ENCODE results near the gene CCND3. TPM values are rescaled to one million over a fixed set of nuclear protein-coding genes. Genes with fewer than 3 reads are reported as not detected.

The CCND3 gene
- total and polyA plus RNA-seq, 2 experiments from 2014 or later, result 19.7 to 30.9 TPM

DNA sequence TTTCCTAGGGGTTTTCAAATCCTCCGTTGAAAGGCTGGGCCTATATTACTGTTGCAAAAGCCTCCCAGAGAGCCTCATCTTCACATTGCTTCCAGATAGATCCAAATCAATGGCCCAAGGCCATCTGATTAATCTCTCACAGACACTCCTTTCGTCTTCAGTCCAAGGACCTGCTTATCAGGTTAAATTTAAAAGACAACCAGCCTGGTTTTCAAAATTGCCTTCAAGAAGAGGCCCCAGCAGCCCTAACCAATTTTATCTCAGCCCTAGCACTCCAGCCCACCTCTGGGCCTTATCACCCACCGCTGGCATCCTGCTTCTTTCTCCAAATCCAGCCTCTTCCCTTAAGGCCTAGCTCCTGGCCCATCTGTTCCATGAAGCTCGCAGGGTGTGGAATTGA, 15.5 kb upstream of the CCND3 start:
- Histone ChIP-seq H2AFZ (peak overlapping the region; percentile 38; the same call in 1 of the 2 replicates), H3F3A (replicated peaks; ENCODE audit: low read depth) (no peaks in the 10 kb centered on the region), H3K4me3 (no peak overlapping the region), H3K9me2 (ENCODE audit: insufficient read depth) (0 out of 2 replicates have a peak, but pooled peaks cover 6% of the 10 kb centered on the region), H3K4me2 (no peak overlapping the region), H3K79me2 (replicated peaks; ENCODE audit: insufficient read depth) (no peaks in the 10 kb centered on the region), H3K4me1 (ENCODE audit: insufficient read depth) (no peaks in the 10 kb centered on the region), H3K27me3 (ENCODE audit: insufficient read depth) (no peaks in the 10 kb centered on the region), H3K27ac (ENCODE audit: low read depth) (no peak overlapping the region), H4K20me1 (replicated peaks; ENCODE audit: insufficient read depth) (no peaks in the 10 kb centered on the region), H3K36me3 (ENCODE audit: insufficient read depth) (no peaks in the 10 kb centered on the region)
- no peak for TF ChIP-seq EZH2 (IDR thresholded peaks at IDR 0.05; ENCODE audit: low read depth, unreplicated experiment)
- no peak for TF ChIP-seq CREB1 (CRISPR knock-in tag; IDR thresholded peaks at IDR 0.05; ENCODE audit: low read depth)
- TF ChIP-seq, protein P1, sequence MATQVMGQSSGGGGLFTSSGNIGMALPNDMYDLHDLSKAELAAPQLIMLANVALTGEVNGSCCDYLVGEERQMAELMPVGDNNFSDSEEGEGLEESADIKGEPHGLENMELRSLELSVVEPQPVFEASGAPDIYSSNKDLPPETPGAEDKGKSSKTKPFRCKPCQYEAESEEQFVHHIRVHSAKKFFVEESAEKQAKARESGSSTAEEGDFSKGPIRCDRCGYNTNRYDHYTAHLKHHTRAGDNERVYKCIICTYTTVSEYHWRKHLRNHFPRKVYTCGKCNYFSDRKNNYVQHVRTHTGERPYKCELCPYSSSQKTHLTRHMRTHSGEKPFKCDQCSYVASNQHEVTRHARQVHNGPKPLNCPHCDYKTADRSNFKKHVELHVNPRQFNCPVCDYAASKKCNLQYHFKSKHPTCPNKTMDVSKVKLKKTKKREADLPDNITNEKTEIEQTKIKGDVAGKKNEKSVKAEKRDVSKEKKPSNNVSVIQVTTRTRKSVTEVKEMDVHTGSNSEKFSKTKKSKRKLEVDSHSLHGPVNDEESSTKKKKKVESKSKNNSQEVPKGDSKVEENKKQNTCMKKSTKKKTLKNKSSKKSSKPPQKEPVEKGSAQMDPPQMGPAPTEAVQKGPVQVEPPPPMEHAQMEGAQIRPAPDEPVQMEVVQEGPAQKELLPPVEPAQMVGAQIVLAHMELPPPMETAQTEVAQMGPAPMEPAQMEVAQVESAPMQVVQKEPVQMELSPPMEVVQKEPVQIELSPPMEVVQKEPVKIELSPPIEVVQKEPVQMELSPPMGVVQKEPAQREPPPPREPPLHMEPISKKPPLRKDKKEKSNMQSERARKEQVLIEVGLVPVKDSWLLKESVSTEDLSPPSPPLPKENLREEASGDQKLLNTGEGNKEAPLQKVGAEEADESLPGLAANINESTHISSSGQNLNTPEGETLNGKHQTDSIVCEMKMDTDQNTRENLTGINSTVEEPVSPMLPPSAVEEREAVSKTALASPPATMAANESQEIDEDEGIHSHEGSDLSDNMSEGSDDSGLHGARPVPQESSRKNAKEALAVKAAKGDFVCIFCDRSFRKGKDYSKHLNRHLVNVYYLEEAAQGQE (IDR thresholded peaks at IDR 0.05; ENCODE audit: unreplicated experiment), result no peak
- no peak for TF ChIP-seq EZH2phosphoT487 (IDR thresholded peaks at IDR 0.05; ENCODE audit: unreplicated experiment)
- no peak for TF ChIP-seq ZNF331 (CRISPR knock-in tag; IDR thresholded peaks at IDR 0.05; ENCODE audit: low read depth)
- TF ChIP-seq POLR2AphosphoS5 (IDR thresholded peaks at IDR 0.05; ENCODE audit: low read depth), result no peak
- TF ChIP-seq, protein P2, sequence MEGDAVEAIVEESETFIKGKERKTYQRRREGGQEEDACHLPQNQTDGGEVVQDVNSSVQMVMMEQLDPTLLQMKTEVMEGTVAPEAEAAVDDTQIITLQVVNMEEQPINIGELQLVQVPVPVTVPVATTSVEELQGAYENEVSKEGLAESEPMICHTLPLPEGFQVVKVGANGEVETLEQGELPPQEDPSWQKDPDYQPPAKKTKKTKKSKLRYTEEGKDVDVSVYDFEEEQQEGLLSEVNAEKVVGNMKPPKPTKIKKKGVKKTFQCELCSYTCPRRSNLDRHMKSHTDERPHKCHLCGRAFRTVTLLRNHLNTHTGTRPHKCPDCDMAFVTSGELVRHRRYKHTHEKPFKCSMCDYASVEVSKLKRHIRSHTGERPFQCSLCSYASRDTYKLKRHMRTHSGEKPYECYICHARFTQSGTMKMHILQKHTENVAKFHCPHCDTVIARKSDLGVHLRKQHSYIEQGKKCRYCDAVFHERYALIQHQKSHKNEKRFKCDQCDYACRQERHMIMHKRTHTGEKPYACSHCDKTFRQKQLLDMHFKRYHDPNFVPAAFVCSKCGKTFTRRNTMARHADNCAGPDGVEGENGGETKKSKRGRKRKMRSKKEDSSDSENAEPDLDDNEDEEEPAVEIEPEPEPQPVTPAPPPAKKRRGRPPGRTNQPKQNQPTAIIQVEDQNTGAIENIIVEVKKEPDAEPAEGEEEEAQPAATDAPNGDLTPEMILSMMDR (conservative IDR thresholded peaks at IDR 0.05; ENCODE audit: low read depth in 2 of 2), result no peak
- no peak for TF ChIP-seq NANOG (IDR thresholded peaks at IDR 0.05; ENCODE audit: borderline replicate concordance)
- no peak for TF ChIP-seq JUNB (IDR thresholded peaks at IDR 0.05; ENCODE audit: unreplicated experiment)
- no peak for TF ChIP-seq ZNF114 (CRISPR knock-in tag; IDR thresholded peaks at IDR 0.05)
- no peak for TF ChIP-seq STAT1 (IDR thresholded peaks at IDR 0.05; ENCODE audit: unreplicated experiment)
- TF ChIP-seq, protein P3, sequence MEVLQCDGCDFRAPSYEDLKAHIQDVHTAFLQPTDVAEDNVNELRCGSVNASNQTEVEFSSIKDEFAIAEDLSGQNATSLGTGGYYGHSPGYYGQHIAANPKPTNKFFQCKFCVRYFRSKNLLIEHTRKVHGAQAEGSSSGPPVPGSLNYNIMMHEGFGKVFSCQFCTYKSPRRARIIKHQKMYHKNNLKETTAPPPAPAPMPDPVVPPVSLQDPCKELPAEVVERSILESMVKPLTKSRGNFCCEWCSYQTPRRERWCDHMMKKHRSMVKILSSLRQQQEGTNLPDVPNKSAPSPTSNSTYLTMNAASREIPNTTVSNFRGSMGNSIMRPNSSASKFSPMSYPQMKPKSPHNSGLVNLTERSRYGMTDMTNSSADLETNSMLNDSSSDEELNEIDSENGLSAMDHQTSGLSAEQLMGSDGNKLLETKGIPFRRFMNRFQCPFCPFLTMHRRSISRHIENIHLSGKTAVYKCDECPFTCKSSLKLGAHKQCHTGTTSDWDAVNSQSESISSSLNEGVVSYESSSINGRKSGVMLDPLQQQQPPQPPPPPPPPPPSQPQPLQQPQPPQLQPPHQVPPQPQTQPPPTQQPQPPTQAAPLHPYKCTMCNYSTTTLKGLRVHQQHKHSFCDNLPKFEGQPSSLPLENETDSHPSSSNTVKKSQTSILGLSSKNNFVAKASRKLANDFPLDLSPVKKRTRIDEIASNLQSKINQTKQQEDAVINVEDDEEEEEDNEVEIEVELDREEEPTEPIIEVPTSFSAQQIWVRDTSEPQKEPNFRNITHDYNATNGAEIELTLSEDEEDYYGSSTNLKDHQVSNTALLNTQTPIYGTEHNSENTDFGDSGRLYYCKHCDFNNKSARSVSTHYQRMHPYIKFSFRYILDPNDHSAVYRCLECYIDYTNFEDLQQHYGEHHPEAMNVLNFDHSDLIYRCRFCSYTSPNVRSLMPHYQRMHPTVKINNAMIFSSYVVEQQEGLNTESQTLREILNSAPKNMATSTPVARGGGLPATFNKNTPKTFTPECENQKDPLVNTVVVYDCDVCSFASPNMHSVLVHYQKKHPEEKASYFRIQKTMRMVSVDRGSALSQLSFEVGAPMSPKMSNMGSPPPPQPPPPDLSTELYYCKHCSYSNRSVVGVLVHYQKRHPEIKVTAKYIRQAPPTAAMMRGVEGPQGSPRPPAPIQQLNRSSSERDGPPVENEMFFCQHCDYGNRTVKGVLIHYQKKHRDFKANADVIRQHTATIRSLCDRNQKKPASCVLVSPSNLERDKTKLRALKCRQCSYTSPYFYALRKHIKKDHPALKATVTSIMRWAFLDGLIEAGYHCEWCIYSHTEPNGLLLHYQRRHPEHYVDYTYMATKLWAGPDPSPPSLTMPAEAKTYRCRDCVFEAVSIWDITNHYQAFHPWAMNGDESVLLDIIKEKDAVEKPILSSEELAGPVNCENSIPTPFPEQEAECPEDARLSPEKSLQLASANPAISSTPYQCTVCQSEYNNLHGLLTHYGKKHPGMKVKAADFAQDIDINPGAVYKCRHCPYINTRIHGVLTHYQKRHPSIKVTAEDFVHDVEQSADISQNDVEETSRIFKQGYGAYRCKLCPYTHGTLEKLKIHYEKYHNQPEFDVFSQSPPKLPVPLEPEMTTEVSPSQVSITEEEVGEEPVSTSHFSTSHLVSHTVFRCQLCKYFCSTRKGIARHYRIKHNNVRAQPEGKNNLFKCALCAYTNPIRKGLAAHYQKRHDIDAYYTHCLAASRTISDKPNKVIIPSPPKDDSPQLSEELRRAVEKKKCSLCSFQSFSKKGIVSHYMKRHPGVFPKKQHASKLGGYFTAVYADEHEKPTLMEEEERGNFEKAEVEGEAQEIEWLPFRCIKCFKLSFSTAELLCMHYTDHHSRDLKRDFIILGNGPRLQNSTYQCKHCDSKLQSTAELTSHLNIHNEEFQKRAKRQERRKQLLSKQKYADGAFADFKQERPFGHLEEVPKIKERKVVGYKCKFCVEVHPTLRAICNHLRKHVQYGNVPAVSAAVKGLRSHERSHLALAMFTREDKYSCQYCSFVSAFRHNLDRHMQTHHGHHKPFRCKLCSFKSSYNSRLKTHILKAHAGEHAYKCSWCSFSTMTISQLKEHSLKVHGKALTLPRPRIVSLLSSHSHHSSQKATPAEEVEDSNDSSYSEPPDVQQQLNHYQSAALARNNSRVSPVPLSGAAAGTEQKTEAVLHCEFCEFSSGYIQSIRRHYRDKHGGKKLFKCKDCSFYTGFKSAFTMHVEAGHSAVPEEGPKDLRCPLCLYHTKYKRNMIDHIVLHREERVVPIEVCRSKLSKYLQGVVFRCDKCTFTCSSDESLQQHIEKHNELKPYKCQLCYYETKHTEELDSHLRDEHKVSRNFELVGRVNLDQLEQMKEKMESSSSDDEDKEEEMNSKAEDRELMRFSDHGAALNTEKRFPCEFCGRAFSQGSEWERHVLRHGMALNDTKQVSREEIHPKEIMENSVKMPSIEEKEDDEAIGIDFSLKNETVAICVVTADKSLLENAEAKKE (CRISPR knock-in tag; IDR thresholded peaks at IDR 0.05), result no peak
- TF ChIP-seq, protein P4, sequence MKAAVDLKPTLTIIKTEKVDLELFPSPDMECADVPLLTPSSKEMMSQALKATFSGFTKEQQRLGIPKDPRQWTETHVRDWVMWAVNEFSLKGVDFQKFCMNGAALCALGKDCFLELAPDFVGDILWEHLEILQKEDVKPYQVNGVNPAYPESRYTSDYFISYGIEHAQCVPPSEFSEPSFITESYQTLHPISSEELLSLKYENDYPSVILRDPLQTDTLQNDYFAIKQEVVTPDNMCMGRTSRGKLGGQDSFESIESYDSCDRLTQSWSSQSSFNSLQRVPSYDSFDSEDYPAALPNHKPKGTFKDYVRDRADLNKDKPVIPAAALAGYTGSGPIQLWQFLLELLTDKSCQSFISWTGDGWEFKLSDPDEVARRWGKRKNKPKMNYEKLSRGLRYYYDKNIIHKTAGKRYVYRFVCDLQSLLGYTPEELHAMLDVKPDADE (IDR thresholded peaks at IDR 0.05), result no peak
- Mint-ChIP-seq H3K36me3 (ENCODE audit: low read depth) (no peaks in the 10 kb centered on the region), H3K27me3 (ENCODE audit: insufficient read depth, low read depth, poor library complexity) (peaks cover 1% of the 10 kb centered on the region), H3K27ac (no peak overlapping the region), H3K4me3 (no peak overlapping the region), H3K4me1 (peaks cover 5% of the 10 kb centered on the region; the same call in 2 of the 3 replicates), H3K9me3 (no peaks in the 10 kb centered on the region)
- ATAC-seq (no peak), DNase-seq (ENCODE audit: low spot score) (no peak)
